Measurements from ENCODE around the gene CAPN13.

The CAPN13 gene

DNA sequence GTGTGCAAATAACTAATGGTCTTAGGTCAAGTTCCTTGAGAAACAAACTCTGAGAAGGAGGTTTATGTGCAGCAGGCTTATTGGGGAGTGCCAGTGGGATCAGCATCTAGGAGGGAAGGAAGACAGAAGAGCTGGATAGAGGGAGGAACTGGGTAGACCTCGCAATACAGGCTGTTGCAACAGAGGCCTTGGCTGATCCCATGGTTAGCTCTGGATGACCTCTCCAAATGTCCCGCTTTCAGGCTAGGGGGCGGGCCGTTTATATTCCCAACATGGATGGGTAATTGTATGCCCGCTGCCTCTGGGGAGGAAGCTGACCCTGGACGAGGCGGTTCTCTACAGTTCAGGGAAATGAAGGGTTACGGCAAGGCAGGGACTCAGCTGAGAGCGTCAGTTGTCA lies 14.7 kb upstream of the CAPN13 start:
- TF ChIP-seq, protein P1, sequence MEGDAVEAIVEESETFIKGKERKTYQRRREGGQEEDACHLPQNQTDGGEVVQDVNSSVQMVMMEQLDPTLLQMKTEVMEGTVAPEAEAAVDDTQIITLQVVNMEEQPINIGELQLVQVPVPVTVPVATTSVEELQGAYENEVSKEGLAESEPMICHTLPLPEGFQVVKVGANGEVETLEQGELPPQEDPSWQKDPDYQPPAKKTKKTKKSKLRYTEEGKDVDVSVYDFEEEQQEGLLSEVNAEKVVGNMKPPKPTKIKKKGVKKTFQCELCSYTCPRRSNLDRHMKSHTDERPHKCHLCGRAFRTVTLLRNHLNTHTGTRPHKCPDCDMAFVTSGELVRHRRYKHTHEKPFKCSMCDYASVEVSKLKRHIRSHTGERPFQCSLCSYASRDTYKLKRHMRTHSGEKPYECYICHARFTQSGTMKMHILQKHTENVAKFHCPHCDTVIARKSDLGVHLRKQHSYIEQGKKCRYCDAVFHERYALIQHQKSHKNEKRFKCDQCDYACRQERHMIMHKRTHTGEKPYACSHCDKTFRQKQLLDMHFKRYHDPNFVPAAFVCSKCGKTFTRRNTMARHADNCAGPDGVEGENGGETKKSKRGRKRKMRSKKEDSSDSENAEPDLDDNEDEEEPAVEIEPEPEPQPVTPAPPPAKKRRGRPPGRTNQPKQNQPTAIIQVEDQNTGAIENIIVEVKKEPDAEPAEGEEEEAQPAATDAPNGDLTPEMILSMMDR (conservative IDR thresholded peaks at IDR 0.05) = no peak
- no peak overlapping the region for H3K27ac ChIP-seq

DNA sequence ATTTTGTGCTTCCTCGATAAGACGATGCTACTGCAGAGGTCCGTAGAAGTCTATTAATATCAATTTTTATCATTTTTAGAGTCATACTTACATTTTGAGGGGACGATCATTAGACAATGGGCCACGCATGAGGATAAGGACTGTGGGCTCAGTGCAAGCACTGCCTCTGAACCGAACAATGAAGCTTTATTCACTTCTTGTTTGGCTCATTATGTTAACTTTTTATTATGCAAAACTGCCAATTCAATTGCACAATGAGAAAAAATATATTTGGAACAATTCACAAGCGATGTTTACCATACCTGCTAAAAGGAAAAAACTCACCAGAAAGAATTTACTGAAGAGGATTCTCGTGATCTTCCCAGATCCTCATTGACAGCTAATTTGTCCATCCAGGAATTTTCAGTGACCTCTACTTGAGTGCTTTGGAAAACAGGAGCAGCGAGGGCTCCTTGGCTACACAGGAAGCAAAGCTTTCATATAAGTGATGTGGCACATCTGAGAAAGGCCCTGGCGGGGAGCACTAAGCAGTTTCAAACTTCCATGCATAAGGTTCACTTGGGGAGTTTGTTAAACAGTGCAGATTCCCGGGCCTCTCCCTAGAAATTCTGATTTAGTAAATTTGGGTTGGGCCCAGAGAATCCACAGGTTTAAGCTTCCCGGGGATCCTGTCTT lies 13.3 kb upstream of the CAPN13 start:
- TF ChIP-seq, protein P1 (conservative IDR thresholded peaks at IDR 0.05) = no peak
- H3K27ac ChIP-seq = no peak overlapping the region

- peak overlapping the region; percentile 51 for H3K27ac ChIP-seq
- TF ChIP-seq, protein P1 (conservative IDR thresholded peaks at IDR 0.05) = no peak
Measured at GRCh38 chr2:30809938-30810337, 2.7 kb upstream of the CAPN13 start.

DNA sequence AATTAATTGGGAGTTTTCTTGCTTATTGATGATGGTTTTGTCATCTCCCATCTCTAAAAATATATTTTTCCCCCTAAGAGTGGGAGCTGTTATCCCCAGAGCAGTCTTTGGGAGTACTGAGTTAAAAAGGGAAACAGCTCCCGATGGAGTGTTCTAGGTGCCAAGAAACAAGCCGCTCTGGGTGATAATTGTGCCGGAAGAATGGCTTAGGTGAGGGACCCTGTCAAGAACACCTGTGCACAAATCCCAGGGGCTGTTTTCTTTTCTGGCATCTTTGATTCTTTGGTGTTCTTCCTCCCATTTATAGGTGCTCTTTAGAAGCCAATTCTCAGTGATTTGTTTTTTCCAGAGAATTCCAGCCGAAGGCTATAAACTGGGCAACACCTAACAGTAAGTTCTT lies 1.4 kb upstream of the CAPN13 start:
- H3K27ac ChIP-seq = no peak overlapping the region; the same call in 1 of the 2 replicates
- TF ChIP-seq, protein P1 (conservative IDR thresholded peaks at IDR 0.05) = no peak

DNA sequence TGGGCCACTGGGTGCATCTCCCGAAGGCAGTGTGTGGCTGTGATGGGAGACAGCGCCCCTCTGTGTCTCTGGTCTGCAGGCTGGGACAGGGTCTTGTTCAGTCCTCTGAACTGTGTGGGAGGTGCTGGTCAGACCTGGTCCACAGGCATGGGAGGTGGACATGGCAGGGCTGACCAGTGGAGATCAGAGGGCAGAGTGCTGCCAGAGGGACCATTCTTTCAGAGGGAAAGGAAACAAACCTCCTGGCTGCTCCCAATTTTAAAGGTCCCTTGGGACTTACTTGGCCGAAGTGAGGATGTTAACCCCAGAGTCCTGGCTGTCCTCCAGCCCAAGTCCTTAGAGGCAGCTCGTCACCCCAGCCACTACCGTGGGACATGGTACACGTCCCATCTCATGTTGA lies 4.0 kb downstream of the CAPN13 start:
- TF ChIP-seq, protein P1 (conservative IDR thresholded peaks at IDR 0.05) = no peak
- H3K27ac ChIP-seq = no peak overlapping the region

DNA sequence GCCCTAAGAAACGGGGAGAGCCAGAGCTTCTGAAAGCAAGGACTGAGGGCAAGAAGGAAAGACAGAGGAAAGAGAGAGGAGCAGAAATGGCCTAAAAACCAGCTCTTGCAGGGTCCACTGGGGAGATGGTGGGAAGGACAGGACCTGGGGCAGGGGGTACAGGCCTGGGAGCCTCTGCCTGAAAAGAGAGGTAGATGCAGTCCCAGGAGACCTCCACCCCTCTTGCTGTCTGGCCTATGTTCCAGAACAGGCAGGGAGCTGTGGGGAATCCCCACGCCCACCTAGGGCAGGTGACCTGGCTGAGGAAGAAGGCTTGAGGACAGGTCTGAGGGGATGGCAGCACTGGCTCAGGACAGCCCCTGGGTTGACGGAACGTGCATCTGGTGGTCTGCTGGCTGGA lies 4.6 kb downstream of the CAPN13 start:
- no peak overlapping the region for H3K27ac ChIP-seq
- TF ChIP-seq, protein P1 (conservative IDR thresholded peaks at IDR 0.05) = no peak

DNA sequence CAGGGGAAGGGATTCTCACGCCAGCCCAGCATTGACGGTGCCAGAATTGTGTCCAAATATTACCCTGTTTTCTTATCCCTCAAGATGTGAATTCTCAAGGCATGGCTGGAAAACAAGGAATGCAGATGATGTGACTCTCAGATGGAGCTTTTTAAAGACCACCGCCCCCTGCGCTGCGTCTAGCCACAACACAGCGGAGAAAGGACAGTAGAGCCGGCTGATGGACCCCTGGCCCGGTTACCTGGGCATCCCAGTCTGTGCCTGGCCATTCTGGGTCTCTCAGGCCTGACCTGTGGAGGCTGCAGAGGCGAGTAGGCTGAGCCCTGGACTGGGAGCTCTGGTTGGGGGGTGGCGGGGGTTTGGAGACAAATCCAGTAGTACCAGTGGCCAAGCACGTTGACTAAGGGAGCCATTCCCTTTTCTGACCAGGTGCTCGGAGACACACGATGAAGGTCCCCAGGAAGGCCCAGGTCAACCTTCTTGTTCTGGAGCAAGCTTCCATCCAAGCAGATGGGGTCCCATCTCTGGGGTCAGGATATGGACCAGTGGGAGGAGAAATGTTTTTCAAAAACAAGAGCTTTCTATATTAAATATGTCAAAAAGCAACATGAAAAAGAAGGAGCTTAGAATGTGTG lies 5.3 kb downstream of the CAPN13 start:
- TF ChIP-seq, protein P1 (conservative IDR thresholded peaks at IDR 0.05) = no peak
- H3K27ac ChIP-seq = no peak overlapping the region

Measured in VCaP (cell line).